ENCODE measurements around the gene SSRP1.
"Not testable (repeated sequence)": the region's sequence is repeated elsewhere in the genome, so short reads cannot be mapped to it uniquely, and the experiment has no call there.

SSRP1 gene

GRCh38 chr11:57361926-57362325, 26.2 kb upstream of the SSRP1 start:
- TF ChIP-seq CTCF (IDR thresholded peaks at IDR 0.05; ENCODE audit: low read length) (no peak), EZH2 (optimal IDR thresholded peaks at IDR 0.05; ENCODE audit: low read depth, low read length) (no peak), EZH2phosphoT487 (IDR thresholded peaks at IDR 0.05; ENCODE audit: low read length) (no peak)
- Histone ChIP-seq H4K20me1 (ENCODE audit: insufficient read depth, low read length) (no peaks in the 10 kb centered on the region), H3K9me2 (replicated peaks; ENCODE audit: insufficient read depth, low read length) (no peaks in the 10 kb centered on the region), H3K9ac (ENCODE audit: low read length) (no peak overlapping the region), H3K36me3 (replicated peaks; ENCODE audit: insufficient read depth, low read length) (no peaks in the 10 kb centered on the region), H3K4me1 (ENCODE audit: low read length) (no peaks in the 10 kb centered on the region), H3F3A (ENCODE audit: insufficient read depth, low read length) (no peaks in the 10 kb centered on the region), H3K27me3 (replicated peaks; ENCODE audit: insufficient read depth, low read length) (no peaks in the 10 kb centered on the region), H3K4me3 (ENCODE audit: low read length) (no peak overlapping the region), H3K4me2 (ENCODE audit: low read depth, low read length) (no peak overlapping the region), H3K27ac (ENCODE audit: low read length) (no peak overlapping the region), H2AFZ (ENCODE audit: low read length) (no peak overlapping the region), H3K79me2 (ENCODE audit: low read length) (no peaks in the 10 kb centered on the region), H3K9me3 (replicated peaks; ENCODE audit: insufficient read depth, low read length) (no peaks in the 10 kb centered on the region)
- DNase-seq = no peak

- H2AFZ ChIP-seq (ENCODE audit: low read length); H3K9ac ChIP-seq (ENCODE audit: low read length); H3K27ac ChIP-seq (ENCODE audit: low read length); H3K27me3 ChIP-seq (replicated peaks; ENCODE audit: insufficient read depth, low read length); H3K79me2 ChIP-seq (ENCODE audit: low read length); H3F3A ChIP-seq (ENCODE audit: insufficient read depth, low read length); DNase-seq; H4K20me1 ChIP-seq (ENCODE audit: insufficient read depth, low read length); H3K4me1 ChIP-seq (ENCODE audit: low read length); H3K36me3 ChIP-seq (replicated peaks; ENCODE audit: insufficient read depth, low read length); H3K4me3 ChIP-seq (ENCODE audit: low read length); H3K9me2 ChIP-seq (replicated peaks; ENCODE audit: insufficient read depth, low read length); H3K4me2 ChIP-seq (ENCODE audit: low read depth, low read length); H3K9me3 ChIP-seq (replicated peaks; ENCODE audit: insufficient read depth, low read length): not testable (repeated sequence)
These were observed 25.7 kb upstream of the SSRP1 start for GRCh38 chr11:57361420-57361819.

GRCh38 chr11:57360991-57361390, 25.3 kb upstream of the SSRP1 start:
- TF ChIP-seq CTCF (IDR thresholded peaks at IDR 0.05; ENCODE audit: low read length) (no peak), EZH2 (optimal IDR thresholded peaks at IDR 0.05; ENCODE audit: low read depth, low read length) (no peak), EZH2phosphoT487 (IDR thresholded peaks at IDR 0.05; ENCODE audit: low read length) (no peak)
- Histone ChIP-seq H3K4me3 (ENCODE audit: low read length) (no peak overlapping the region), H3K9me3 (replicated peaks; ENCODE audit: insufficient read depth, low read length) (no peaks in the 10 kb centered on the region), H3K4me2 (ENCODE audit: low read depth, low read length) (no peak overlapping the region), H3F3A (ENCODE audit: insufficient read depth, low read length) (no peaks in the 10 kb centered on the region), H3K4me1 (ENCODE audit: low read length) (no peaks in the 10 kb centered on the region), H3K27ac (ENCODE audit: low read length) (no peak overlapping the region), H3K79me2 (ENCODE audit: low read length) (no peaks in the 10 kb centered on the region), H3K9ac (ENCODE audit: low read length) (no peak overlapping the region), H2AFZ (ENCODE audit: low read length) (no peak overlapping the region), H3K27me3 (replicated peaks; ENCODE audit: insufficient read depth, low read length) (no peaks in the 10 kb centered on the region), H3K36me3 (replicated peaks; ENCODE audit: insufficient read depth, low read length) (no peaks in the 10 kb centered on the region), H4K20me1 (ENCODE audit: insufficient read depth, low read length) (no peaks in the 10 kb centered on the region), H3K9me2 (replicated peaks; ENCODE audit: insufficient read depth, low read length) (no peaks in the 10 kb centered on the region)
- no peak for DNase-seq

- Histone ChIP-seq H4K20me1 (ENCODE audit: insufficient read depth, low read length) (no peaks in the 10 kb centered on the region), H3K36me3 (replicated peaks; ENCODE audit: insufficient read depth, low read length) (no peaks in the 10 kb centered on the region), H3K79me2 (ENCODE audit: low read length) (no peaks in the 10 kb centered on the region), H3F3A (ENCODE audit: insufficient read depth, low read length) (no peaks in the 10 kb centered on the region), H3K9me3 (replicated peaks; ENCODE audit: insufficient read depth, low read length) (no peaks in the 10 kb centered on the region), H3K9me2 (replicated peaks; ENCODE audit: insufficient read depth, low read length) (no peaks in the 10 kb centered on the region), H3K9ac (ENCODE audit: low read length) (no peak overlapping the region), H3K4me1 (ENCODE audit: low read length) (no peaks in the 10 kb centered on the region), H2AFZ (ENCODE audit: low read length) (no peak overlapping the region), H3K4me3 (ENCODE audit: low read length) (no peak overlapping the region), H3K27me3 (replicated peaks; ENCODE audit: insufficient read depth, low read length) (no peaks in the 10 kb centered on the region), H3K27ac (ENCODE audit: low read length) (no peak overlapping the region), H3K4me2 (ENCODE audit: low read depth, low read length) (no peak overlapping the region)
- TF ChIP-seq CTCF (IDR thresholded peaks at IDR 0.05; ENCODE audit: low read length) (no peak), EZH2phosphoT487 (IDR thresholded peaks at IDR 0.05; ENCODE audit: low read length) (no peak), EZH2 (optimal IDR thresholded peaks at IDR 0.05; ENCODE audit: low read depth, low read length) (no peak)
- no peak for DNase-seq
These were observed 24.4 kb upstream of the SSRP1 start for GRCh38 chr11:57359896-57360690.

Data from MM.1S (cell line).